Natural killer cell (primary cell): ENCODE measurements around the gene NATD1. TPM values are rescaled to one million over a fixed set of nuclear protein-coding genes. Genes with fewer than 3 reads are reported as not detected.

ENCODE experiments used
- ATAC-seq, 3 donors: fragments of 150-1000 bp in 2 of 3; fragments of 200-7000 bp in 1 of 3; cut with Tn5 transposase; 1 replicate in 1 of 3; 2 replicates in 2 of 3; pipeline ENCODE4 v1.10.0; 2021; ENCODE audit warnings: mild to moderate bottlenecking in 2 of 3, moderate library complexity in 2 of 3
- DNase-seq, 2 donors: peaks; one replicate each; pipeline versions ENCODE4 v3.0.0 to v3.0.0-alpha.2; 2013 to 2021; ENCODE audit warnings: mixed read lengths in 1 of 2
- H3K27ac ChIP-seq: one replicate; pipeline ENCODE4 v1.5.1; 2013; ENCODE audit warnings: mild to moderate bottlenecking, low read length
- H3K27me3 ChIP-seq: one replicate; pipeline ENCODE4 v1.6.1; 2013; ENCODE audit warnings: low read length; ENCODE audit not compliant: control insufficient read depth, insufficient read depth
- H3K36me3 ChIP-seq: one replicate; pipeline ENCODE4 v1.6.1; 2013; ENCODE audit warnings: low read length; ENCODE audit not compliant: control insufficient read depth, insufficient read depth
- H3K4me1 ChIP-seq: one replicate; pipeline ENCODE4 v1.6.1; 2013; ENCODE audit warnings: low read length; ENCODE audit not compliant: control insufficient read depth, insufficient read depth
- H3K4me3 ChIP-seq: one replicate; pipeline ENCODE4 v1.5.1; 2013; ENCODE audit warnings: low read length
- H3K9me3 ChIP-seq: one replicate; pipeline ENCODE4 v1.6.1; 2013; ENCODE audit warnings: low read length; ENCODE audit not compliant: control insufficient read depth, insufficient read depth
- H3K27ac Mint-ChIP-seq, 2 donors: one replicate each; pipeline ENCODE4 v1.8.0; 2022; ENCODE audit warnings: mild to moderate bottlenecking in 2 of 2, mixed read lengths in 2 of 2, moderate library complexity in 1 of 2
- H3K27me3 Mint-ChIP-seq, 2 donors: one replicate each; pipeline ENCODE4 v1.8.0; 2022; ENCODE audit warnings: low read depth in 2 of 2, mixed read lengths in 2 of 2
- H3K36me3 Mint-ChIP-seq: one replicate; pipeline ENCODE4 v1.8.0; 2022; ENCODE audit warnings: mixed read lengths
- H3K4me1 Mint-ChIP-seq, 2 donors: one replicate each; pipeline ENCODE4 v1.8.0; 2022; ENCODE audit warnings: mixed read lengths in 2 of 2
- H3K4me3 Mint-ChIP-seq: one replicate; pipeline ENCODE4 v1.8.0; 2022; ENCODE audit warnings: mild to moderate bottlenecking, moderate library complexity, mixed read lengths
- H3K9me3 Mint-ChIP-seq, 2 donors: one replicate each; pipeline ENCODE4 v1.8.0; 2022; ENCODE audit warnings: mixed read lengths in 2 of 2
- CTCF ChIP-seq: fragments of 200-600 bp; IDR thresholded peaks from one replicate; pipeline ENCODE4 v1.8.0; 2022; ENCODE audit warnings: antibody characterized with exemption
- WGBS: methylation state at CpG from one replicate; pipeline ENCODE4 v1.1.7; 2013; ENCODE audit warnings: missing lambda C conversion rate; ENCODE audit not compliant: insufficient coverage; 5-methylcytosine and 5-hydroxymethylcytosine counted together
- intact Hi-C: fragments of 100-400 bp; cut with micrococcal nuclease; formaldehyde crosslinking; loops from one replicate; pipeline ENCODE4 v1.14.2; 2022
- total RNA-seq, 4 donors: library from RNA; stranded (reverse); fragments of 120-200 nt in 1 of 4; gene quantifications; one replicate each; pipeline versions ENCODE4 v1.2.3 to v1.2.4, GENCODE V29; 2013 to 2022

The NATD1 gene
- 10 to 100 TPM; 10.9 to 16.3 (median 14.1) TPM for total RNA-seq
- 3.1 TPM for total RNA-seq (2013)

GRCh38 chr17:21252796-21253645 is at the start of gene NATD1:
TSS of gene NATD1 (minus strand) at chr17:21253410. CDS start at chr17:21253264, 146 bp downstream.
- intact Hi-C loops, result loop anchor here (1.0 to 2.0 kb wide), 3 partner anchors 14 to 35 kb away; no protein-coding TSS in a partner anchor
- ATAC-seq (peak; percentile 83 to 92 (median 88)), DNase-seq (peak; percentile 80 to 91)
- Histone ChIP-seq H3K27ac (peak within 1 kb of the TSS; percentile 66), H3K36me3 (no peaks in the 10 kb centered on the region), H3K4me1 (peaks cover 25% of the 10 kb centered on the region), H3K9me3 (no peaks in the 10 kb centered on the region), H3K27me3 (no peaks in the 10 kb centered on the region), H3K4me3 (peak within 1 kb of the TSS; percentile 64)
- Mint-ChIP-seq H3K9me3 (no peaks in the 10 kb centered on the region), H3K36me3 (no peaks in the 10 kb centered on the region), H3K27ac (peak within 1 kb of the TSS; percentile 89 to 93), H3K27me3 (no peaks in the 10 kb centered on the region), H3K4me1 (peaks cover 33 to 49% of the 10 kb centered on the region in 2 donors), H3K4me3 (peak within 1 kb of the TSS; percentile 85)
- no peak for TF ChIP-seq CTCF
- WGBS, result under 1% methylated on average over 117 of the region's 117 CpGs

- Histone ChIP-seq H3K4me3 (no peak overlapping the region), H3K4me1 (peaks cover 14% of the 10 kb centered on the region), H3K27me3 (no peaks in the 10 kb centered on the region), H3K9me3 (peaks cover 16% of the 10 kb centered on the region), H3K27ac (no peak overlapping the region), H3K36me3 (peaks cover 56% of the 10 kb centered on the region)
- DNase-seq (no peak), ATAC-seq (no peak)
- H3K9me3 Mint-ChIP-seq, result no peaks in the 10 kb centered on the region
- intact Hi-C loops, result no loop called here
- no peaks in the 10 kb centered on the region for H3K27me3 Mint-ChIP-seq
- H3K27ac Mint-ChIP-seq, result peak overlapping the region in 1 of 2 donors; percentile 65
- TF ChIP-seq CTCF, result no peak
- 78% methylated on average over 19 of the region's 19 CpGs for WGBS
- H3K36me3 Mint-ChIP-seq, result peaks cover 13% of the 10 kb centered on the region
- no peak overlapping the region for H3K4me3 Mint-ChIP-seq
- peaks cover 9 to 22% of the 10 kb centered on the region in 2 donors for H3K4me1 Mint-ChIP-seq
Observed at GRCh38 chr17:21301593-21302550, 48.7 kb upstream of the NATD1 start.

- no peaks in the 10 kb centered on the region for H3K27me3 ChIP-seq
- peaks cover 16% of the 10 kb centered on the region for H3K9me3 ChIP-seq
- no peaks in the 10 kb centered on the region for H3K9me3 Mint-ChIP-seq
- H3K4me1 ChIP-seq, result peaks cover 24% of the 10 kb centered on the region
- peaks cover 18 to 31% of the 10 kb centered on the region in 2 donors for H3K4me1 Mint-ChIP-seq
- H3K4me3 ChIP-seq, result no peak overlapping the region
- H3K4me3 Mint-ChIP-seq, result no peak overlapping the region
- peak overlapping the region in 1 of 2 donors; percentile 4 for H3K27ac Mint-ChIP-seq
- WGBS, result 78% methylated on average over 31 of the region's 31 CpGs
- no peak for TF ChIP-seq CTCF
- peaks cover 13% of the 10 kb centered on the region for H3K36me3 Mint-ChIP-seq
- DNase-seq (no peak), ATAC-seq (no peak)
- no peak overlapping the region for H3K27ac ChIP-seq
- intact Hi-C loops, result no loop called here
- peaks cover 56% of the 10 kb centered on the region for H3K36me3 ChIP-seq
- no peaks in the 10 kb centered on the region for H3K27me3 Mint-ChIP-seq
Observed at GRCh38 chr17:21300601-21301571, 47.7 kb upstream of the NATD1 start.
